Small intestine (tissue), 7 donors: ENCODE results near the gene SPNS2. TPM values are rescaled to one million over a fixed set of nuclear protein-coding genes. Genes with fewer than 3 reads are reported as not detected.

Experiments used
- DNase-seq, 2 donors: peaks; one replicate each; pipeline versions ENCODE4 v3.0.0 to v3.0.0-alpha.2; 2013
- FAIRE-seq: peaks from 2 replicates; lab custom pipeline; 2012; peaks lifted over from hg19 to GRCh38; lab: Jason Lieb, UNC
- H3K27ac ChIP-seq, 3 donors: one replicate each; pipeline ENCODE4 v1.5.1; 2013; ENCODE audit warnings: low read length in 2 of 3, mild to moderate bottlenecking in 2 of 3, control low read depth in 1 of 3, inconsistent platforms in 1 of 3, low read depth in 1 of 3, moderate library complexity in 1 of 3
- H3K27me3 ChIP-seq, 3 donors: one replicate each; pipeline ENCODE4 v1.6.1; 2013; ENCODE audit warnings: low read length in 3 of 3, inconsistent platforms in 1 of 3; ENCODE audit not compliant: control insufficient read depth in 3 of 3, insufficient read depth in 3 of 3
- H3K36me3 ChIP-seq, 3 donors: one replicate each; pipeline ENCODE4 v1.6.1; 2013; ENCODE audit warnings: low read length in 3 of 3, inconsistent platforms in 1 of 3, low read depth in 1 of 3, mild to moderate bottlenecking in 1 of 3, moderate library complexity in 1 of 3; ENCODE audit not compliant: control insufficient read depth in 3 of 3, insufficient read depth in 2 of 3
- H3K4me1 ChIP-seq, 3 donors: one replicate each; pipeline ENCODE4 v1.6.1; 2013; ENCODE audit warnings: low read length in 2 of 3, inconsistent platforms in 1 of 3, low read depth in 1 of 3, mild to moderate bottlenecking in 1 of 3, moderate library complexity in 1 of 3; ENCODE audit not compliant: control insufficient read depth in 3 of 3, insufficient read depth in 2 of 3
- H3K4me3 ChIP-seq, 3 donors: one replicate each; pipeline ENCODE4 v1.5.1; 2013; ENCODE audit warnings: low read length in 3 of 3, control low read depth in 1 of 3, inconsistent platforms in 1 of 3, low read depth in 1 of 3, mild to moderate bottlenecking in 1 of 3, moderate library complexity in 1 of 3
- H3K9me3 ChIP-seq, 2 donors: one replicate each; pipeline ENCODE4 v1.6.1; 2013; ENCODE audit warnings: low read depth in 1 of 2, low read length in 1 of 2; ENCODE audit not compliant: control insufficient read depth in 2 of 2, insufficient read depth in 1 of 2
- WGBS, 3 donors: extraction: QIAGEN DNeasy Blood & Tissue Kit; methylation state at CpG; one replicate each; pipeline ENCODE4 v1.1.7; 2013; 5-methylcytosine and 5-hydroxymethylcytosine counted together
- polyA plus RNA-seq, 4 donors: library from polyadenylated mRNA; stranded (reverse) in 3 of 4; unstranded in 1 of 4; fragments of 200-250 nt in 3 of 4; fragments of 120-200 nt in 1 of 4; gene quantifications; one replicate each; pipeline versions ENCODE4 v1.2.1 to v1.2.3, GENCODE V29; 2013
- donor health status: healthy with polysubstance abuse.
- donor health status: control.
- donor health status: control.
- donor health status: Bipolar disorder and iron deficiency.
- donor health status: healthy.

The SPNS2 gene
- polyA plus RNA-seq, 4 donors: 6.3 to 37.3 (median 22.3) TPM

- Histone ChIP-seq H3K27ac (peak overlapping the region in 2 of 3 donors; percentile 36 to 69), H3K4me1 (peaks cover 0 to under 1% (median 0%) of the 10 kb centered on the region in 3 donors), H3K4me3 (no peak overlapping the region), H3K36me3 (peaks cover 0 to 46% (median 0%) of the 10 kb centered on the region in 3 donors), H3K27me3 (no peaks in the 10 kb centered on the region), H3K9me3 (no peaks in the 10 kb centered on the region)
- 76 to 97% (median 89%) methylated on average over 10 of the region's 10 CpGs for WGBS, 3 donors
- DNase-seq (no peak), FAIRE-seq (no peak)
These were observed 20.2 kb downstream of the SPNS2 start for GRCh38 chr17:4518901-4519300.

- no peak for DNase-seq
- no peaks in the 10 kb centered on the region for H3K9me3 ChIP-seq
- WGBS, 3 donors: 68 to 78% (median 75%) methylated on average over 13 to 14 of the region's 14 CpGs
- H3K4me3 ChIP-seq: no peak overlapping the region
- FAIRE-seq: no peak
- H3K4me1 ChIP-seq: no peaks in the 10 kb centered on the region
- H3K27ac ChIP-seq: peak overlapping the region in 2 of 3 donors; percentile 36 to 89
- H3K27me3 ChIP-seq: no peaks in the 10 kb centered on the region
- H3K36me3 ChIP-seq: peaks cover 0 to 44% (median 0%) of the 10 kb centered on the region in 3 donors
These were observed 20.7 kb downstream of the SPNS2 start for GRCh38 chr17:4519361-4519788.

- no peak for FAIRE-seq
- DNase-seq: no peak
- Histone ChIP-seq H3K9me3 (no peaks in the 10 kb centered on the region), H3K27ac (peak overlapping the region in 2 of 3 donors; percentile 2 to 89), H3K4me3 (no peak overlapping the region), H3K36me3 (peaks cover 0 to 45% (median 0%) of the 10 kb centered on the region in 3 donors), H3K27me3 (no peaks in the 10 kb centered on the region), H3K4me1 (no peaks in the 10 kb centered on the region)
- WGBS, 3 donors: 78 to 93% (median 78%) methylated on average over 18 to 19 of the region's 19 CpGs
These were observed 21.6 kb downstream of the SPNS2 start for GRCh38 chr17:4520060-4520893.

GRCh38 chr17:4520894-4521600 is 22.4 kb downstream of the SPNS2 start:
- no peak overlapping the region for H3K4me3 ChIP-seq
- 64 to 75% (median 74%) methylated on average over 8 of the region's 8 CpGs for WGBS, 3 donors
- H3K36me3 ChIP-seq: peaks cover 0 to 46% (median 0%) of the 10 kb centered on the region in 3 donors
- no peaks in the 10 kb centered on the region for H3K9me3 ChIP-seq
- H3K27ac ChIP-seq: peak overlapping the region in 2 of 3 donors; percentile 37 to 89
- no peaks in the 10 kb centered on the region for H3K4me1 ChIP-seq
- no peaks in the 10 kb centered on the region for H3K27me3 ChIP-seq
- FAIRE-seq (no peak), DNase-seq (no peak)

DNA sequence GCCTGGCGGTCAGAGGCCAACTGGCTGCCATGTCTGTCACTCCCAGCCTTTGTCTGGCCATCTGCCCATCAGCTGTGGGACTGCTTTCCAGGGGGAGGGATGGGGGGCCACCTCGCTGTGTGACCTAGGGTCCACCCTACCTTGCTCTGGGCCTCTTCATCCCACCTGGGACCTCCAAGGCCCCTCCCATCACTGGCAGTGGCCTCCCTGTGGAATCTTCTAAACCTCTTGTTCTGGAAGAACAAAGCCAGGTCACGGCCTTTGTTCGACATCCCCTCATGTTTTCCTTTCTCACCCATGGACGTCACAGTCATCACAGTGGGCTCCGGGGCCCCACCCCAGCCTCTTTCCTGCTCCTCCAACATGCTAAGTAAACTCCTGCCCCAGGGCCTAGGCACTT is 24.0 kb downstream of the SPNS2 start:
- DNase-seq (no peak), FAIRE-seq (no peak)
- Histone ChIP-seq H3K27ac (peak overlapping the region in 1 of 3 donors; percentile 63), H3K27me3 (no peaks in the 10 kb centered on the region), H3K4me3 (no peak overlapping the region), H3K36me3 (peaks cover 0 to 39% (median 0%) of the 10 kb centered on the region in 3 donors), H3K9me3 (no peaks in the 10 kb centered on the region), H3K4me1 (no peaks in the 10 kb centered on the region)
- 85 to 92% (median 86%) methylated on average over 6 of the region's 6 CpGs for WGBS, 3 donors

DNA sequence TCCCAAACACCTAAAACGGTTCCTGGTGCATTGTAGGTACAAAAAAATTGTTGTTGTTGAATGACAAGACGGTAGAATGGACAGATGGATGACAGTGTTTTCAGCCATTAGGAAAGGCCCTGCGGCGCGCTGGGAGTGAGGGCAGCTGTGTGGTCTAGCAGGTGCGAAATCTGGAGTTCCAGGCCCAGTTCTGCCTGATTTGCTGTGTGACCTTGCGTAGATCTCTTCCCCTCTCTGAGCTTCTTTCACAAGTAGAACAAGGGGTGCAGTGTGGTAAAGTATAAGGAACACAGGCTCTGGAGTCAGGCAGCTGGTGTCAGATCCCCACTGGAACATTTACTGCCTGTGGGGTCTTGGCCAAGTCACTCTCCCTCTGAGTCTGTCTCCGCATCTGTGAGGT is 25.3 kb downstream of the SPNS2 start:
- DNase-seq: no peak
- Histone ChIP-seq H3K4me3 (no peak overlapping the region), H3K4me1 (no peaks in the 10 kb centered on the region), H3K27me3 (no peaks in the 10 kb centered on the region), H3K27ac (no peak overlapping the region), H3K36me3 (peaks cover 0 to 41% (median 0%) of the 10 kb centered on the region in 3 donors), H3K9me3 (no peaks in the 10 kb centered on the region)
- no peak for FAIRE-seq
- WGBS, 3 donors: 83 to 94% (median 84%) methylated on average over 8 of the region's 8 CpGs

GRCh38 chr17:4525691-4526397 is 27.2 kb downstream of the SPNS2 start:
- no peak for FAIRE-seq
- DNase-seq: no peak
- H3K9me3 ChIP-seq: no peaks in the 10 kb centered on the region
- H3K36me3 ChIP-seq: peaks cover 0 to 42% (median 0%) of the 10 kb centered on the region in 3 donors
- no peaks in the 10 kb centered on the region for H3K27me3 ChIP-seq
- no peaks in the 10 kb centered on the region for H3K4me1 ChIP-seq
- WGBS, 3 donors: 82 to 91% (median 87%) methylated on average over 11 of the region's 11 CpGs
- no peak overlapping the region for H3K4me3 ChIP-seq
- no peak overlapping the region for H3K27ac ChIP-seq

DNA sequence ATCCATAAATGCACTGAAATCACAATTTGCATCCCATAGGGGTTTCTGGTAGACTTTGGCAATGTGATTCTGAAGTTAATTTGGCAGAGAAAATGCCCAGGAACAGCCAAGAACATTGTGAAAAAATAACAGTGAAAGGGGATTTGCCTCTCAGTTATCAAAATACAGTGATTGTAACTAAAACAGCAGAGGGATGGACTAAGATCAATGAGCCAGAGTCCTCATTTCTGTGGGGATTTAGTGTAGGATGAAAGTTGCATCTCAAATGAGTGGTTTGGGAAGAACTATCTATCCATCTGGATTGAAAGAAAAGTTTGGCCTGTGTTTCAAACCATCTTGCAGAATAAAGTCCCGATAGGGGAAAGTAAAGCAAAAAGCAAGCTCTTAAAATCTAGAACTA is 28.5 kb downstream of the SPNS2 start:
- no peaks in the 10 kb centered on the region for H3K4me1 ChIP-seq
- no peak for DNase-seq
- no peak overlapping the region for H3K4me3 ChIP-seq
- H3K36me3 ChIP-seq: peaks cover 0 to 50% (median 0%) of the 10 kb centered on the region in 3 donors
- no peak overlapping the region for H3K27ac ChIP-seq
- WGBS, 3 donors: 73 to 89% (median 78%) methylated on average over 1 of the region's 1 CpG
- no peaks in the 10 kb centered on the region for H3K27me3 ChIP-seq
- no peaks in the 10 kb centered on the region for H3K9me3 ChIP-seq
- no peak for FAIRE-seq
